ENCODE data around the gene SMYD4.
"Not testable (repeated sequence)": the region's sequence is repeated elsewhere in the genome, so short reads cannot be mapped to it uniquely, and the experiment has no call there.

SMYD4 gene

GRCh38 chr17:1820528-1821252 lies 9.0 kb downstream of the SMYD4 start:
- DNase-seq, result no peak

GRCh38 chr17:1813088-1813487 lies 16.6 kb downstream of the SMYD4 start:
- DNase-seq, result no peak

- DNase-seq, result no peak
Measured at GRCh38 chr17:1810450-1811103, 19.1 kb downstream of the SMYD4 start.

GRCh38 chr17:1809815-1810214 lies 19.9 kb downstream of the SMYD4 start:
- DNase-seq, result not testable (repeated sequence)

- DNase-seq, result no peak
Measured at GRCh38 chr17:1808644-1809043, 21.1 kb downstream of the SMYD4 start.

GRCh38 chr17:1807890-1808289 lies 21.8 kb downstream of the SMYD4 start:
- DNase-seq, result no peak

- DNase-seq, result no peak
Measured at GRCh38 chr17:1803280-1803679, 26.4 kb downstream of the SMYD4 start.

GRCh38 chr17:1802429-1802828 lies 27.3 kb downstream of the SMYD4 start:
- no peak for DNase-seq

GRCh38 chr17:1800712-1801111 lies 29.0 kb downstream of the SMYD4 start:
- DNase-seq, result no peak

GRCh38 chr17:1800240-1800639 lies 29.5 kb downstream of the SMYD4 start:
- no peak for DNase-seq

- not testable (repeated sequence) for DNase-seq
Measured at GRCh38 chr17:1797846-1798245, 31.9 kb downstream of the SMYD4 start.

GRCh38 chr17:1797323-1797722 lies 32.4 kb downstream of the SMYD4 start:
- DNase-seq, result no peak

- DNase-seq, result no peak
Measured at GRCh38 chr17:1796800-1797199, 32.9 kb downstream of the SMYD4 start.

GRCh38 chr17:1793447-1793806 lies 36.3 kb downstream of the SMYD4 start:
- DNase-seq, result no peak

- DNase-seq, result no peak
Measured at GRCh38 chr17:1792495-1793446, 36.9 kb downstream of the SMYD4 start.

GRCh38 chr17:1789936-1790335 lies 39.8 kb downstream of the SMYD4 start:
- no peak for DNase-seq

GRCh38 chr17:1787301-1787902 lies 42.3 kb downstream of the SMYD4 start:
- DNase-seq, result peak; percentile 79

- no peak for DNase-seq
Measured at GRCh38 chr17:1786708-1787107, 43.0 kb downstream of the SMYD4 start.

GRCh38 chr17:1785930-1786329 lies 43.8 kb downstream of the SMYD4 start:
- DNase-seq, result no peak

GRCh38 chr17:1783834-1784611 lies 45.7 kb downstream of the SMYD4 start:
- DNase-seq, result peak; percentile 9

GRCh38 chr17:1783271-1783670 lies 46.4 kb downstream of the SMYD4 start:
- no peak for DNase-seq

- DNase-seq, result no peak
Measured at GRCh38 chr17:1782171-1782567, 47.5 kb downstream of the SMYD4 start.

All from T1000 (cell line).